ENCODE data around the gene MYT1. TPM values are rescaled to one million over a fixed set of nuclear protein-coding genes. Genes with fewer than 3 reads are reported as not detected.

MYT1 gene
- total and polyA plus RNA-seq, 2 of the 8 experiments (the other 6 are each of a cell fraction or from before 2014, with no cell fraction given), result 0.63 to 2.0 TPM

DNA sequence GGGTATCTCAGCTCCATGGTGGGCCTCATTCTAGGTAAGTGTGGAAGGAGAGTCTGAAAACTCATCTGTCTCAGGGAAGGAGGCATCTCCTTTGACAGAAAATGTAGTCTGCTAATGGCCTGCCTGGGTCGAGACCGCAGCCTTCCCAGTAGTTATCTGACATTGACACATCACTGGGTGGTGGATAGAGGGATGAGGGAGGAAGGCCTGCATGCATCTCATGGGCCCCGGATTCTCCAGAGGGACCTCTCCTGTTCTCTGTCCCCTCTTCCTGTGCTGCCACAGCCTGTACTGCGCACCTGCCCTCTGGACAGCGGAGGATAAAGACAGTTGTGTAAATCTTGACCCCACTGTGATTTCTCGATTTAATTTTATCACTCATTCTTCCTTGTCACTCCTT, 96.0 kb downstream of the MYT1 start (continued):
- TF ChIP-seq RFX5 (IDR thresholded peaks at IDR 0.05; ENCODE audit: borderline replicate concordance, low read depth, low read length) (no peak), SAP30 (IDR thresholded peaks at IDR 0.05; ENCODE audit: insufficient read depth, insufficient replicate concordance, low read length) (no peak), ASH2L (IDR thresholded peaks at IDR 0.05; ENCODE audit: low read length) (no peak), YY1 (IDR thresholded peaks at IDR 0.05; ENCODE audit: low read depth, low read length) (no peak), CBX5 (IDR thresholded peaks at IDR 0.05; ENCODE audit: low read depth, low read length) (no peak), BACH1 (IDR thresholded peaks at IDR 0.05; ENCODE audit: low read length) (no peak)
- TF ChIP-seq, protein P1, sequence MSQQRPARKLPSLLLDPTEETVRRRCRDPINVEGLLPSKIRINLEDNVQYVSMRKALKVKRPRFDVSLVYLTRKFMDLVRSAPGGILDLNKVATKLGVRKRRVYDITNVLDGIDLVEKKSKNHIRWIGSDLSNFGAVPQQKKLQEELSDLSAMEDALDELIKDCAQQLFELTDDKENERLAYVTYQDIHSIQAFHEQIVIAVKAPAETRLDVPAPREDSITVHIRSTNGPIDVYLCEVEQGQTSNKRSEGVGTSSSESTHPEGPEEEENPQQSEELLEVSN (IDR thresholded peaks at IDR 0.05), result no peak

Data from H1 (cell line).